KMS-11 (cell line): ENCODE data around the gene DHRS3.

Experiments
- H2AFZ ChIP-seq: fragments of 200-600 bp; sonication (generic); 2 replicates; pipeline ENCODE4 v1.6.1; 2016; ENCODE audit warnings: antibody characterized with exemption, mixed run types, low read depth
- H3K27ac ChIP-seq: fragments of 200-600 bp; sonication (generic); 2 replicates; pipeline ENCODE4 v1.6.1; 2016; ENCODE audit warnings: mild to moderate bottlenecking, mixed run types
- H3K27me3 ChIP-seq: fragments of 200-600 bp; sonication (generic); 2 replicates; pipeline ENCODE4 v1.6.1; 2017; ENCODE audit warnings: mild to moderate bottlenecking, low read depth, mixed run types, moderate library complexity; ENCODE audit not compliant: insufficient read depth
- H3K36me3 ChIP-seq: fragments of 200-600 bp; sonication (generic); 2 replicates; pipeline ENCODE4 v1.6.1; 2017; ENCODE audit warnings: mild to moderate bottlenecking, mixed run types; ENCODE audit not compliant: insufficient read depth
- H3K4me1 ChIP-seq: fragments of 200-600 bp; sonication (generic); 2 replicates; pipeline ENCODE4 v1.6.1; 2016; ENCODE audit warnings: mild to moderate bottlenecking, low read depth, mixed run types; ENCODE audit not compliant: poor library complexity, severe bottlenecking
- H3K4me2 ChIP-seq: fragments of 200-600 bp; sonication (generic); 2 replicates; pipeline ENCODE4 v1.7.0; 2016; ENCODE audit warnings: mild to moderate bottlenecking, mixed run types
- H3K4me3 ChIP-seq: fragments of 200-600 bp; sonication (generic); IDR thresholded peaks from 2 replicates; pipeline ENCODE4 v1.6.1; 2017; ENCODE audit warnings: low read depth, low read length, mixed read lengths; ENCODE audit not compliant: insufficient read depth
- H3K79me2 ChIP-seq: fragments of 200-600 bp; sonication (generic); 2 replicates; pipeline ENCODE4 v1.6.1; 2016; ENCODE audit warnings: low read depth, mixed run types; ENCODE audit not compliant: insufficient read depth
- H3K9ac ChIP-seq: fragments of 200-600 bp; sonication (generic); 2 replicates; pipeline ENCODE4 v1.6.1; 2016; ENCODE audit warnings: mild to moderate bottlenecking, mixed run types
- H4K20me1 ChIP-seq: fragments of 200-600 bp; sonication (generic); 2 replicates; pipeline ENCODE4 v1.6.1; 2016; ENCODE audit warnings: mild to moderate bottlenecking, mixed run types; ENCODE audit not compliant: insufficient read depth
- CTCF ChIP-seq: fragments of 200-600 bp; sonication (generic); conservative IDR thresholded peaks from 2 replicates; pipeline ENCODE4 v1.6.1; 2017; ENCODE audit warnings: low read depth, mild to moderate bottlenecking, antibody characterized with exemption, low read length, moderate library complexity, mixed read lengths

DHRS3 gene

GRCh38 chr1:12626888-12627287 lies 8.9 kb upstream of the DHRS3 start:
- no peak overlapping the region for H3K4me3 ChIP-seq
- no peaks in the 10 kb centered on the region for H3K4me1 ChIP-seq
- H3K4me2 ChIP-seq = no peak overlapping the region

GRCh38 chr1:12625276-12625675 lies 7.3 kb upstream of the DHRS3 start:
- Histone ChIP-seq H3K27ac (no peak overlapping the region), H3K27me3 (no peaks in the 10 kb centered on the region; the same call in 1 of the 2 replicates), H3K36me3 (no peaks in the 10 kb centered on the region), H3K79me2 (no peaks in the 10 kb centered on the region), H3K9ac (no peak overlapping the region), H3K4me1 (peaks cover 7% of the 10 kb centered on the region), H4K20me1 (no peaks in the 10 kb centered on the region), H2AFZ (no peak overlapping the region), H3K4me2 (no peak overlapping the region), H3K4me3 (no peak overlapping the region)
- no peak for TF ChIP-seq CTCF

More at GRCh38 chr1:12626888-12627287, 8.9 kb upstream of the DHRS3 start:
- Histone ChIP-seq H2AFZ (no peak overlapping the region), H3K36me3 (no peaks in the 10 kb centered on the region), H3K27me3 (peaks cover 2% of the 10 kb centered on the region; the same call in 1 of the 2 replicates), H3K9ac (no peak overlapping the region), H3K27ac (no peak overlapping the region), H3K79me2 (no peaks in the 10 kb centered on the region), H4K20me1 (no peaks in the 10 kb centered on the region)
- no peak for TF ChIP-seq CTCF

GRCh38 chr1:12622506-12622905 lies 4.5 kb upstream of the DHRS3 start:
- H3K4me3 ChIP-seq = no peak overlapping the region
- no peaks in the 10 kb centered on the region for H3K36me3 ChIP-seq
- H3K79me2 ChIP-seq = no peaks in the 10 kb centered on the region
- H3K4me1 ChIP-seq = peaks cover 18% of the 10 kb centered on the region
- H3K27me3 ChIP-seq = peaks cover 10% of the 10 kb centered on the region; the same call in 1 of the 2 replicates
- no peak overlapping the region for H3K27ac ChIP-seq
- H3K4me2 ChIP-seq = no peak overlapping the region
- TF ChIP-seq CTCF = no peak
- H3K9ac ChIP-seq = no peak overlapping the region
- no peaks in the 10 kb centered on the region for H4K20me1 ChIP-seq
- H2AFZ ChIP-seq = no peak overlapping the region

- Histone ChIP-seq H3K9ac (no peak overlapping the region), H3K4me2 (no peak overlapping the region), H3K36me3 (no peaks in the 10 kb centered on the region), H3K79me2 (no peaks in the 10 kb centered on the region), H3K27ac (no peak overlapping the region), H4K20me1 (no peaks in the 10 kb centered on the region), H3K27me3 (peaks cover 15% of the 10 kb centered on the region), H3K4me1 (peaks cover 18% of the 10 kb centered on the region), H3K4me3 (no peak overlapping the region), H2AFZ (no peak overlapping the region)
- no peak for TF ChIP-seq CTCF
Observed at GRCh38 chr1:12621346-12622335, 3.6 kb upstream of the DHRS3 start.
